Caco-2 (cell line): Measurements from ENCODE around the gene CSRP2. TPM values are rescaled to one million over a fixed set of nuclear protein-coding genes. Genes with fewer than 3 reads are reported as not detected.

Source experiments
- BruUV-seq: library from RNA; stranded (reverse); fragments of 400-500 nt; replicated peaks from 2 replicates; lab custom pipeline; 2021; lab: Mats Ljungman, UMichigan
- CTCF ChIA-PET: fragments of 300-600 bp; sonication (Branson Sonifier 250); formaldehyde crosslinking; loops from one replicate; lab custom pipeline; 2022; ENCODE audit warnings: antibody characterized with exemption; lab: Charles Lee
- POLR2A ChIA-PET: fragments of 300-600 bp; sonication (Branson Sonifier 250); formaldehyde crosslinking; loops from one replicate; lab custom pipeline; 2022; ENCODE audit warnings: antibody characterized with exemption; lab: Charles Lee
- DNase-seq, 2 experiments: peaks; one replicate each; pipeline versions ENCODE4 v3.0.0 to v3.0.0-alpha.2; 2020 to 2022
- H3K27me3 ChIP-seq: replicated peaks from 2 replicates; pipeline ENCODE4 v1.6.0; 2011; ENCODE audit warnings: low read length; ENCODE audit not compliant: control insufficient read depth, insufficient read depth
- H3K36me3 ChIP-seq: 2 replicates; pipeline ENCODE4 v1.5.1; 2011; ENCODE audit warnings: low read length; ENCODE audit not compliant: control insufficient read depth, insufficient read depth
- H3K4me1 ChIP-seq: fragments of 250-450 bp; sonication (Bioruptor Pico); 2 replicates; pipeline ENCODE4 v1.5.1; 2020; ENCODE audit warnings: mild to moderate bottlenecking
- H3K4me3 ChIP-seq: 2 replicates; pipeline ENCODE4 v1.5.1; 2011; ENCODE audit warnings: low read depth, mild to moderate bottlenecking, control low read depth, low read length
- H3K9me3 ChIP-seq: fragments of 250-450 bp; sonication (Bioruptor Pico); 2 replicates; pipeline ENCODE4 v1.5.1; 2020; ENCODE audit warnings: mild to moderate bottlenecking, moderate library complexity
- H3K27ac Mint-ChIP-seq: one replicate; pipeline ENCODE4 v1.8.0; 2022; ENCODE audit warnings: mixed read lengths; ENCODE audit not compliant: unreplicated experiment
- H3K27me3 Mint-ChIP-seq: one replicate; pipeline ENCODE4 v1.8.0; 2022; ENCODE audit warnings: mixed read lengths; ENCODE audit not compliant: insufficient read depth, unreplicated experiment
- H3K36me3 Mint-ChIP-seq: one replicate; pipeline ENCODE4 v1.8.0; 2022; ENCODE audit warnings: mild to moderate bottlenecking, mixed read lengths; ENCODE audit not compliant: insufficient read depth, unreplicated experiment
- H3K4me1 Mint-ChIP-seq: one replicate; pipeline ENCODE4 v1.8.0; 2022; ENCODE audit warnings: low read depth, mixed read lengths; ENCODE audit not compliant: unreplicated experiment
- H3K4me3 Mint-ChIP-seq: one replicate; pipeline ENCODE4 v1.8.0; 2022; ENCODE audit warnings: mild to moderate bottlenecking, moderate library complexity, mixed read lengths; ENCODE audit not compliant: unreplicated experiment
- H3K9me3 Mint-ChIP-seq: one replicate; pipeline ENCODE4 v1.8.0; 2022; ENCODE audit warnings: mixed read lengths; ENCODE audit not compliant: unreplicated experiment
- CTCF ChIP-seq, 2 experiments: fragments of 200-600 bp in 1 of 2; IDR thresholded peaks; 1 replicate in 1 of 2; 2 replicates in 1 of 2; pipeline versions ENCODE4 v1.5.1 to v1.8.0; 2011 to 2022; ENCODE audit warnings: antibody characterized with exemption in 1 of 2, control low read depth in 1 of 2, inconsistent platforms in 1 of 2, low read depth in 1 of 2, low read length in 1 of 2, mild to moderate bottlenecking in 1 of 2, moderate library complexity in 1 of 2; ENCODE audit not compliant: insufficient read depth in 1 of 2, severe bottlenecking in 1 of 2, unreplicated experiment in 1 of 2
- intact Hi-C: fragments of 100-400 bp; cut with micrococcal nuclease; formaldehyde crosslinking; loops from one replicate; pipeline ENCODE4 v1.10.0; 2022; ENCODE audit not compliant: unreplicated experiment
- total RNA-seq: library from RNA; stranded (reverse); gene quantifications from 2 replicates; pipeline ENCODE4 v1.2.3, GENCODE V29; 2022

Gene CSRP2
- total RNA-seq, 1 experiment from 2014 or later, result 27.9 TPM

GRCh38 chr12:76882367-76882766, 3.5 kb upstream of the CSRP2 start:
- CTCF ChIA-PET, result no interaction called here

GRCh38 chr12:76881142-76881541, 2.3 kb upstream of the CSRP2 start:
- ChIA-PET CTCF (no interaction called here), POLR2A (no interaction called here)
- no peaks in the 10 kb centered on the region for H3K27me3 Mint-ChIP-seq
- no peaks in the 10 kb centered on the region for H3K9me3 Mint-ChIP-seq
- H3K36me3 ChIP-seq, result no peaks in the 10 kb centered on the region
- no peak overlapping the region for H3K27ac Mint-ChIP-seq
- DNase-seq, result no peak
- intact Hi-C loops, result no loop called here
- no peak overlapping the region for H3K4me3 Mint-ChIP-seq
- TF ChIP-seq CTCF (IDR thresholded peaks at IDR 0.05; ENCODE audit: insufficient read depth in 1 of 2, low read depth in 1 of 2, low read length in 1 of 2, severe bottlenecking in 1 of 2, unreplicated experiment in 1 of 2), result no peak
- H3K4me3 ChIP-seq, result no peak overlapping the region
- peaks cover 17% of the 10 kb centered on the region for H3K36me3 Mint-ChIP-seq
- no peaks in the 10 kb centered on the region for H3K9me3 ChIP-seq
- H3K27me3 ChIP-seq, result no peaks in the 10 kb centered on the region
- H3K4me1 ChIP-seq, result peaks cover 4% of the 10 kb centered on the region
- no TSS peak for BruUV-seq
- no peaks in the 10 kb centered on the region for H3K4me1 Mint-ChIP-seq

More at GRCh38 chr12:76882367-76882766, 3.5 kb upstream of the CSRP2 start:
- Mint-ChIP-seq H3K27ac (no peak overlapping the region), H3K4me1 (no peaks in the 10 kb centered on the region), H3K36me3 (peaks cover 17% of the 10 kb centered on the region), H3K4me3 (no peak overlapping the region), H3K27me3 (no peaks in the 10 kb centered on the region), H3K9me3 (no peaks in the 10 kb centered on the region)
- no peaks in the 10 kb centered on the region for H3K9me3 ChIP-seq
- H3K4me3 ChIP-seq, result no peak overlapping the region
- no peak for DNase-seq
- H3K4me1 ChIP-seq, result peaks cover 2% of the 10 kb centered on the region
- H3K36me3 ChIP-seq, result no peaks in the 10 kb centered on the region
- no peak for TF ChIP-seq CTCF (IDR thresholded peaks at IDR 0.05; ENCODE audit: insufficient read depth in 1 of 2, low read depth in 1 of 2, low read length in 1 of 2, severe bottlenecking in 1 of 2, unreplicated experiment in 1 of 2)
- intact Hi-C loops, result no loop called here
- POLR2A ChIA-PET, result no interaction called here
- H3K27me3 ChIP-seq, result no peaks in the 10 kb centered on the region
- no TSS peak for BruUV-seq

GRCh38 chr12:76880519-76881023, 1.8 kb upstream of the CSRP2 start:
- Histone ChIP-seq H3K4me1 (peaks cover 4% of the 10 kb centered on the region), H3K9me3 (no peaks in the 10 kb centered on the region), H3K36me3 (no peaks in the 10 kb centered on the region), H3K27me3 (no peaks in the 10 kb centered on the region), H3K4me3 (no peak overlapping the region)
- BruUV-seq, result no TSS peak
- intact Hi-C loops, result no loop called here
- CTCF ChIA-PET, result interaction anchor here (1.1 kb wide), 1 partner anchor 130 kb away, joined by 3 read pairs; no protein-coding TSS in a partner anchor
- no peak for TF ChIP-seq CTCF (IDR thresholded peaks at IDR 0.05; ENCODE audit: insufficient read depth in 1 of 2, low read depth in 1 of 2, low read length in 1 of 2, severe bottlenecking in 1 of 2, unreplicated experiment in 1 of 2)
- Mint-ChIP-seq H3K36me3 (peaks cover 17% of the 10 kb centered on the region), H3K27ac (no peak overlapping the region), H3K9me3 (no peaks in the 10 kb centered on the region), H3K4me1 (no peaks in the 10 kb centered on the region), H3K4me3 (no peak overlapping the region), H3K27me3 (no peaks in the 10 kb centered on the region)
- no peak for DNase-seq
- POLR2A ChIA-PET, result no interaction called here
